Skin epidermis (tissue), 12 donors: Measurements from ENCODE around the gene CELSR1.

Experiments used
- H3K27ac ChIP-seq, 21 experiments: fragments of 200-600 bp; sonication (generic) in 11 of 21; one replicate each; pipeline ENCODE4 v1.5.0; 2020; ENCODE audit warnings: mild to moderate bottlenecking in 3 of 21, inconsistent platforms in 2 of 21, moderate library complexity in 2 of 21
- H3K4me3 ChIP-seq, 7 experiments: fragments of 200-600 bp; sonication (generic) in 2 of 7; one replicate each; pipeline ENCODE4 v1.5.0; 2020; ENCODE audit warnings: inconsistent platforms in 2 of 7, mild to moderate bottlenecking in 2 of 7, moderate library complexity in 1 of 7

CELSR1 gene

GRCh38 chr22:46560696-46561295 lies 23.4 kb upstream of the CELSR1 start:
- no peak overlapping the region for H3K27ac ChIP-seq
- peak overlapping the region in 1 of 7 experiments; percentile 7 for H3K4me3 ChIP-seq

DNA sequence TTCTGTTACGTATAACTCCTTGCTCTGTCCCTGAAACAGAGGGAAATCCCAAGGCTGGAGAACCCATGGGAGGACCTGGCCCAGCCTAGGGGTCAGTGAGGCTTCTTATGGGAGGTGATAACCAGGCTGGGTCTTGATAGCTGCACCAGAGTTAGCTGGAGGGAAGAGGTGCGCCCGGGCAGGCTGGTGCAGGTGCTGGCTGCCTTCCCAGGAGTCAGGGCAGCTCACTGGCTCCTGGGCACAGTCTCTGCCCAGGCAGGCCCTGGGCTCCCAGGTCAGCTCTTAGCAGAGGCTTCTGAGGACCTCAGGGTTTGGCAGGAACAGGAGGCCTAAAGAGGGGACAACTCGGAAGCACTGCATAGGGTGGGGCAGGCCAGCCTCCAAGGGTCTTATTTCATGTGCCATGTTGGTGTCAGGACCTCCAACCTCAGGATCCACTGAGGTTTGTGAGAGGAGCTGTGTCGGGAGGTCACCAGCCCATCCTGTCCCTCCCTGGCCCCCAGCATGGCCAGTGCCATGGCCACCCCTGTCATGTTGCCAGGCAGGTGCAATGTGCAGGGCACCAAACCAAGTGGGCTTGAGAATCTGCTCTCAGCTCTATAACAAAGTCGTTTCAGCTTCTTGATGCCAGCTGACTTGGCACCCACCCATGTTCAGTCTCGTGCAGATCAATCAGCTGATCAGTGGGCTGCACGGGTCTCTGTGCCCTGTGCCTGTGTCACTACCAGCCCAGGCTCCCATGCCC lies 20.5 kb upstream of the CELSR1 start:
- H3K27ac ChIP-seq, result peak overlapping the region in 3 of 21 experiments; percentile 3 to 27 (median 23)
- H3K4me3 ChIP-seq, result no peak overlapping the region

- Histone ChIP-seq H3K27ac (no peak overlapping the region), H3K4me3 (no peak overlapping the region)
These were observed 19.4 kb upstream of the CELSR1 start for GRCh38 chr22:46556775-46557174.

DNA sequence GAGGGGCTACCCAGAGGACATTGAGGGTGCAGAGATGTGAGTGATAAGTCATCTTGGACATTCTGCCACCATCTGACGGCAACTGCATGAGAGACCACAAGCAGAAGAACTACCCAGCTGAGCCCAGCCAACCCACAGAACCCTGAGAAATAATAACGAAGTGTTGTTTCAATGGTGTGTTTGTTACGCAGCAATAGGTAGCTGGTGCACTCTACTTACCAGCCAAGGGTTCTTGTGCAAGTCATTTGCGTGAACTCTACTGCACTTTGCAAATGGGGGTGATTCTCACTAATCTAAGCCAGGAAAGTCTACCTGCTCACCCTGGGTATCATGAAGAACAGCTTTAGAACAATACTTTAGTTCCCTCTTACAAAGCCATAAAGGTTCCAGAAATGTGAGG lies 15.8 kb upstream of the CELSR1 start:
- no peak overlapping the region for H3K4me3 ChIP-seq

DNA sequence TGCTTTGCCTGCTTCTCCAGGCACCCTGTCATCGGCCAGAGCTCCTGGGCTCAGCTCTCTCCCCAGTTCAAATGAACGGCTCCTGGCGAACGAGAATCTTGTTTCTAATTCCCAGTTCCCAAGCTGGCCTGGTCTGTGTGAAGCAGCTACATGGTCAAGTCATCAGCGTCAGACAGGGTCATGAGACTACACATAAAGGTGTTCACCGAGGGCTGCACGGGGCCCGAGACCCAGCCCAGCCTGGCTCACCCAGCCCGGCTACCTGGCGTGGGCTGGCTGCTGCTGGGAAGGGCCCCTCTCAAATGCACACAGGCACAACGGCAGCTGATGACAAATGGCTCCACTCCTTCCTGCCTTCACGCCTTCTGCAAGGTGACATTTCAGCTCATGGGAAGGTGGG lies 14.6 kb upstream of the CELSR1 start:
- no peak overlapping the region for H3K27ac ChIP-seq
- H3K4me3 ChIP-seq, result no peak overlapping the region

More for the DNA sequence above, 15.8 kb upstream of the CELSR1 start:
- no peak overlapping the region for H3K27ac ChIP-seq

- no peak overlapping the region for H3K27ac ChIP-seq
- H3K4me3 ChIP-seq, result no peak overlapping the region
These were observed 13.9 kb upstream of the CELSR1 start for GRCh38 chr22:46551321-46551720.

- Histone ChIP-seq H3K27ac (no peak overlapping the region), H3K4me3 (no peak overlapping the region)
These were observed 12.7 kb upstream of the CELSR1 start for GRCh38 chr22:46549971-46550641.

DNA sequence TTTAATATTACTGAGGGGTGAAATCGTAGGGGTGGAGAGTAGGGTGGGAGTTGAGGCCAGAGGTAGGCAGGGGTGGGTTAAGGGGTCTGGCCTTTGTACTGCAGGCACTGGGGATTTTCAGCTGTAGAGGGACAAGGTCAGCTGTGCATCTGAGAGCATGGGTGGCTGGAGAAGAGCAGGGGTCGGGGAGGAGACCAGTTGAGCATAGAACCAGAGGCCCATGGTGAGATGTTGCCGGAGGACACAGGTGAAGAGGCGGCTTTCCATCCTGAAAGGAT lies 12.1 kb upstream of the CELSR1 start:
- H3K4me3 ChIP-seq, result no peak overlapping the region
- peak overlapping the region in 1 of 21 experiments; percentile 79 for H3K27ac ChIP-seq

- H3K27ac ChIP-seq, result peak overlapping the region in 16 of 21 experiments; percentile 37 to 89 (median 72)
These were observed 10.4 kb upstream of the CELSR1 start for GRCh38 chr22:46547883-46548244.

DNA sequence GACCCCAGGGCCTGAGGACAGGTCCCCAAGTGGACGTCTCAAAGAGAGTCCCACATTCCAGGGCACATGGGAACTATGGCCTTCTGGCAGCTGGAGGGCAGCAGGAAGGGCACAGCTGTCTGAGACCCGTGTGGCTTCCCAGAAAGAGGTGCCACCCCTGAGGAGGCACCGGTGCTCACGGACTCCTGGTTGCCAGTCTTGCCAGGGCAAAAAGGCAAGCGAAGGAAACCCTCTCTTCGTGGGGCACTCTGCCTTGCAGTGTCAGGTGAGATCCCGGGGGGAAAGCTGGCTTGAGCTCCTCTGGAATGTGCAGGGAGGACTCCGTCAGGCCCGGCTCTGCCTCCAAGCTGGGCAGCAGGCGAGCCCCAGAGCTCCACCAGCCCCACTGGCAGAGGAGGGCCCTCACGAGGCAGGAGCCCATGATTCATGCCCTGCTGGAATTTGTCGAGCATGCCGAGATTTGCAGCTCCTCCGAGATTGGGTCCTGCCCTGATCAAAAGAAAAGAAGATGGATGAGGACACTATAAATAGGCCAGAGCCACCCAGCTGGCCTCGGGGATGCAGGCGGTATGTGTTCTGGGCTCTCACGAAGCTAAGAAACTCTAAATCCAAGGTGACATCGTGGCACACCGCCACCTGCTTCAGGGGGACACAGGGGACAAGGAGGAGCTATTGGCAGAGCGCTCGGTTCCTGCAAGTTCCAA lies 9.9 kb upstream of the CELSR1 start:
- Histone ChIP-seq H3K27ac (peak overlapping the region in 18 of 21 experiments; percentile 28 to 89 (median 71)), H3K4me3 (no peak overlapping the region)

More at GRCh38 chr22:46547883-46548244, 10.4 kb upstream of the CELSR1 start:
- H3K4me3 ChIP-seq, result no peak overlapping the region

DNA sequence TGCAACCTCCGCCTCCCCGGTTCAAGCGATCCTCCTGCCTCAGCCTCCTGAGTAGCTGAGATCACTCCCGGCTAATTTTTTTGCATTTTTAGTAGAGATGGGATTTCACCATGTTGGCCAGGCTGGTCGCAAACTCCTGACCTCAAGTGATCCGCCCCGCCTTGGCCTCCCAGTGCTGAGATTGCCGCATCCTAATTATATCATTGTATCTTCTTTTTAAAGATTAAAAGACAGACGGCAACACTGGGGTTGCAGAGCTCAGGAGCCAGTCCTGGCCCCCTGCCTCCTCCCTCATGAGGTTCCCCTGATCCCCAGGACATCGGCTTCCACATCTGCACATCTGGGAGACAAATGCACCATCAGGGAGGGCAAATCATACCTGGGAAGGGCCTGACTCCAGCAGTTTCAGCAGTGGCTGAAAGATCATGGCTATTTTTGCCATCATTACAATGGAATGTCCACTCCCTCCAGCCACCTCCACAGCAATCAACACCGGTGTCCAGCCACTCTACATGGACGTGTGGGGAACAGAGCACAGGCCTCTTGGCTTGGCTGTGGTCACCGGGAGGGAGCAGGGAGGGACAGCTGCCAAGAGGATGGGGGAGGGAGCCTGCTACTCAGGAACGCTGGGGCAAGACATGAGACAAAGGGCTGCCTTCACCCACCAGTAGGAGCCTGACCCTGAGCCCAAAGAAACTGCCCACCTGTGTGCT lies 9.2 kb upstream of the CELSR1 start:
- Histone ChIP-seq H3K4me3 (no peak overlapping the region), H3K27ac (peak overlapping the region in 17 of 21 experiments; percentile 28 to 89 (median 72))

GRCh38 chr22:46545086-46545792 lies 7.8 kb upstream of the CELSR1 start:
- Histone ChIP-seq H3K27ac (no peak overlapping the region), H3K4me3 (no peak overlapping the region)

DNA sequence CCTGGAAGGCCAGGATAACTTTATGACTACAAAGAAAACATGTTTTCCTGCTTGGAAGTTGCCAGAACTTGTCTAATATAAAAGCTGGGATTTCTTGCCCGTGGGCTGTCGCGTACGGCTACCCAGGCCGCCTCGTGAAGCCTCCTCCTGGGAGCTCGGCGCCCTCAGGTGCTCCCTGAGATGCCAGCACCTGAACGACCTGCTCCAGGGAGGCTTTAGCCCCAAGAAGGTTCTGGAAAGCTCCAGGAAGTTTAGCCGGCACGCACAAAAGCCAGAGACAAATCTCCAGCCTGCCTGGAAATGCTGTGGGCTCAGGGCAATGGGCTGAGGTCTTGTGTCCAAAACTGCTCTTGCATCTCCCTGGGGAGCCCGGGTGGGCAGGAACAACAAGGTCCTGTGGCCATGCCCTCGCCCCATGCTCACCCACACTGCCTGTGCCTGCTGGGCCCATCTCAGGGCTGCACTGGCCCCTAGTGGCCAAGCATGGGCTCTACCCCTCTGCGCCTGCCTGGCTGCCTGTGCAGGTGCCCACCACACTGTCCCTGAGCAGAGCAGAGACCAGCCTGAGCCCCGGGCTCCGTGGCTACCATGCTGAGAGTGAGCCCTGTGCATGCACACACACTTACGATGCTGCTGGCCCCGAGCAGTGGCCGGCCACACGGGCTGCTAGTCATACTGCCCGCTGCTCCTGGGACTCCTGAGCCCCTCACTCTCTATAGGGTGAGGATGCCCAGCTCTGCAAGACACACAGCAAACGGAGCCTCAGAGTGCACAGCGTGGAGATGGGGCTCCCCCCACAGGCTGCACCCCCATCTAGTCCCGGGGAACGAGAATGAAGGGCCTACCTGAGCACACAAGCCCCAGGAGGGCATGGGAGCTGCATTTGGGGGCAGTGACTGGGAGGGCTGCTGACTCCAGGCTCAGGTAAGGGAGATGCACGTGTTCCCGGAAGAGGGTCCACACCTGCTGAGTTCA lies 4.9 kb upstream of the CELSR1 start:
- H3K4me3 ChIP-seq, result no peak overlapping the region
- H3K27ac ChIP-seq, result peak overlapping the region in 2 of 21 experiments; percentile 1 to 24

GRCh38 chr22:46541536-46541935 lies 4.1 kb upstream of the CELSR1 start:
- Histone ChIP-seq H3K27ac (peak overlapping the region in 1 of 21 experiments; percentile 24), H3K4me3 (no peak overlapping the region)

DNA sequence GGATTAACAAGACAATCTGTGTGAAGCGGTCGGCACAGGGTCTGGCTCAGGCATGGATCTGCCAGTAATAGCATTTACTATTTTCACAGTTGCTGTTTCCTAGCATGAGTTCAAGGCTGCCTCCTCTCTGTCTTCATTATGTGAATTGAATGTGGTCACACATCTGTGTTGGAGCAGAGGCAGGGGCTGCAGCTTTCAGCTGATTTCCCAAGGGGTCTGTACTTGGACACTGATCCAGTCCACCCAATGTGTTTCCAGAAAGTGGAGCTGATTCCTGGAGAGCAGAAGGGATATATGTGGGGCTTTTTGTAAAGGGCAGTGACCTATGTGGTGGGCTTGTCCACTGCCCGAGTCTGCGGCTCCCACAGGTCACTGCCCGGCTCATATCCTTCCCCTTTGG lies 3.5 kb upstream of the CELSR1 start:
- Histone ChIP-seq H3K27ac (no peak overlapping the region), H3K4me3 (no peak overlapping the region)

DNA sequence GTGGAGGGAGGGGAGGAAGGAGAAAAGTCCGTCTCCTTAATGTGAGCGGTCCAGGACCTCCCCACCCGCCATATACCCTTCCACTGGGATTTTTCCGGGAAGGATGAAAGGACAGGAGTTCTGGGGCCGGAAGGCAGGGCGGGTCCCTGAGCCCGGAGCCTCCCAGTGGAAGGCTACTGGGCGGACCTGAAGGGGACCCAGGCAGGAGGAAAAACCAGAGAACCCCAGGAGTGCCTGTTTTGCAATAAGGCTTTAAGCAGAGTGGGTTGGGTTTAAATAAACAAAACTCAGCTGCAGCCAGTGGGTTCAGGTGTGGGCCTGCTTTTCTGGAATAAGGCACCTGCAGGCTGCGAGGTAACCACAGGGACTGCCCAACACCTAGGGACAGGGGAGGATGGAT lies 1.7 kb upstream of the CELSR1 start:
- Histone ChIP-seq H3K27ac (peak overlapping the region in 11 of 21 experiments; percentile 43 to 87 (median 69)), H3K4me3 (peak overlapping the region; percentile 37 to 56 (median 48))

DNA sequence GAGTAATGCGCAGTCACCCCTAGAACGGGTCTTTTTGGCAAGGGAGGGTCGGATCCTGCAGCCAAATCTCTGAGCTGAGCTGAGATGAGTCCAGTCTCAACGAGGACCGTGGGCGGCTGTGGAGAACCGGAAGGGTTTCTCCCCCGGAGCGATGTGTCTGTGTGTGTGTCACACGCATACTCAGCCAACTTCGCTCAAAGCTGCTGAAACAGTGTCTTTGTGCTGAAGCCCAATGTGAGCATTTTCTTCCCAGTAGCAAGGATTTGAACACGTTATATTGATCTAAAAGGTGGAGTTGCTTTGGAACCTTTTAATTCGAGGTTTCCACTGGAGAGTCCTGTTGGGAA lies 1.4 kb upstream of the CELSR1 start:
- Histone ChIP-seq H3K4me3 (peak overlapping the region; percentile 37 to 56 (median 48)), H3K27ac (peak overlapping the region in 19 of 21 experiments; percentile 18 to 87 (median 66))
